Skeletal muscle satellite cell (primary cell): ENCODE data around the gene MOSPD3.

Source experiments
- H3K27me3 ChIP-seq: 2 replicates; pipeline ENCODE4 v1.7.0; 2013; ENCODE audit warnings: low read length; ENCODE audit not compliant: control insufficient read depth, insufficient read depth
- H3K36me3 ChIP-seq: 2 replicates; pipeline ENCODE4 v1.7.0; 2013; ENCODE audit warnings: mild to moderate bottlenecking, control low read depth, low read length; ENCODE audit not compliant: insufficient read depth
- H3K4me1 ChIP-seq: 2 replicates; pipeline ENCODE4 v1.7.0; 2013; ENCODE audit warnings: low read length; ENCODE audit not compliant: control insufficient read depth, insufficient read depth
- H3K4me2 ChIP-seq: 2 replicates; pipeline ENCODE4 v1.7.0; 2013; ENCODE audit warnings: mild to moderate bottlenecking, low read length
- H3K4me3 ChIP-seq: 2 replicates; pipeline ENCODE4 v1.7.0; 2013; ENCODE audit warnings: low read length
- H3K9ac ChIP-seq: 2 replicates; pipeline ENCODE4 v1.7.0; 2013; ENCODE audit warnings: mild to moderate bottlenecking, low read depth, low read length, moderate library complexity
- H3K9me3 ChIP-seq: replicated peaks from 2 replicates; pipeline ENCODE4 v1.7.0; 2013; ENCODE audit warnings: mild to moderate bottlenecking, control low read depth, low read length

MOSPD3 gene

DNA sequence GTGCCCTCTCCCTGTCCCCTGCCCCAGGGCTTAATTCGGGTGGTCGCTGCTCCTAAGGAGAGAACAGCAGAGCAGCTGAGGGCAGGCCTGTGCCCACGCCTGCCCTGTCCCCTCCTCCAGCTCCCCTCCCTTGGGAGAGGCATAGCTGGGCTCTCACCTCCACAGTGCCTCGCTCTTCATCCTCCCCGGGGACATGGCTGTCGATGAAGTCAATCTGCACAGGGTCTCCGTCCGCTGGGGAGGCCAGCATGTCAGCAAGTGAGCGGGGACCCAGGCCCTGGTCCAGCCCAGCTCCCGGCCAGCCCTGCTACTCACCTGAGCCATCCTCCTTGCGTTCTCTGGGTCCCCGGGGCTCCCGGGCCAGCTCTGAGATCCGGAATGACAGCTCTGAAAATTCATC lies 34.8 kb upstream of the MOSPD3 start:
- H3K4me2 ChIP-seq = no peak overlapping the region
- H3K9me3 ChIP-seq = no peaks in the 10 kb centered on the region
- H3K36me3 ChIP-seq = peaks cover 80% of the 10 kb centered on the region
- H3K4me3 ChIP-seq = no peak overlapping the region
- no peak overlapping the region for H3K9ac ChIP-seq
- H3K27me3 ChIP-seq = no peaks in the 10 kb centered on the region
- no peaks in the 10 kb centered on the region for H3K4me1 ChIP-seq

DNA sequence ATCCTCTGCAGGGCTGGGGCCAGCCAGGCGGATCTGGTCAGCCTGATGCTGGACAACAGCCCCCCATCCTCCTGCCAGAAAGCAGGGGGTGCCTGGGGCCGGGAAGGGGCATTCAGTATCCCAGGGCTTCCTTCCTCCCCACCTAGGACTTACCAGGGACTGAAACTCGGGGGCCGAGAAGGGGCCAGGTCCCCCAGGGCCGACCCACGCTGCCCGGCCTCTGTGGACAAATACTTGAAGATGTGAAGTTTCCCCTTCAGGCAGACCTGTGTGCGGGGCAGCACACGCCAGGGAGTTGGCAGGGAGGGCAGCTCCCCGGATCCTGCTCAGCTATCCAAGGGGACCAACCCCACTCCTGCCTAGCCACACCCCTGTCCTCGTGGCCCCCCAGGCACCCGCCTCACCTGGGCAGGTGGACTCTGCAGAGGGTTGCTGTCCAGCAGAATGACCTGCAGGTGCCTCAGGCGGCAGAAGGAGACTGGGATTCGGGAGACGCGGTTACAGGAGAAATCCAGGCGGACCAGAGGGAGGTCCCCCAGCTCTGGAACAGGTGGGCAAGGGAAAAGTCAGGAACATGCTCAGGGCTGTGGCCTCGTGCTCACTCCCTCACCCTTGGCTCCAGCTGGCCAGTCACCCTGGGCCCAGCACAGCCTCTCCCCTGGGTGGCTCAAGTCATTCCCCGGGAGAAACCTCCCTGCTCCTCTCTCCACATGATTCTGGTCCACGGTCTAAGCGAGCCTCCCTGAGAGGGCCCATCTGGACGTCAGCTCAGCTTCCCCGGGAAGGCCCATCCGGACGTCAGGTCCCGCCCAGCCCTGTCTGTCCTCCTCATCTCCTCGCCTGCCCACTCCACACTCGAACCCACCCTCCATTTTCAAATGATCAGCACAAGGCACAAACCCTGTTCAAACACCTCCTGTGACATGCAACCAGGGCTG lies 33.8 kb upstream of the MOSPD3 start:
- Histone ChIP-seq H3K4me3 (no peak overlapping the region), H3K9ac (no peak overlapping the region), H3K4me1 (peaks cover 9% of the 10 kb centered on the region), H3K36me3 (peaks cover 86% of the 10 kb centered on the region), H3K27me3 (no peaks in the 10 kb centered on the region), H3K9me3 (no peaks in the 10 kb centered on the region), H3K4me2 (no peak overlapping the region)

DNA sequence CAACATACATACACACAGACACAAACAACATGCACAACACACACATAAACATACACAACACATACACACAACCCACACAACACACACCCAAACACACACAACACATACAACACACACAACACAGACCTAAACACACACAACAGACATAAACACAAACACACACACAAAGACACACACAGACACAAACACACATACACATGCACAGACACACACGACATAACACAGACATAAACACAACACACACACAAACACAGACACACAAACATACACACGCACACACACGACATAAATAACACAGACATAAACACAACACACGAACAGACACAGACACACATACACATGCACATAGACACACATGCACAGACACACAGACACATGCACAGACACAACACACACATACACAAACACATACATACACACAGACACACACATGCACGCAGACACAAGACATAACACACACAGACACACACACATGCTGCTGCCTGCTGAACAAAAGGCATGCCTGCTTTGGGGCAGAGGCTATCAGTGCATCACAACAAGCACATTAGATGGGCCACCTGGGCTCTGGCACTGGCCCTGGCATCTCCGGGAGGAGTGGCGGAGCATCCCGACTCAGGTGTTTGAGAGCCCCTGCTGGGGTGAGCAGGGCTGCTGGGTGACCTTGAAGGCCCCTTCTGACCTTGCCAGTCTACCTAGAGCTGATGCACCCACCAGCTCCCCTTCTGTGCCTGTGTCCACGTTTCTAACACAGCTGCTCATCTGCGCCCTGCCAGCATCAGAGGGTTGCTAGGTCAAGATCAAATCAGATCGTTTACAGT lies 31.7 kb upstream of the MOSPD3 start:
- H3K36me3 ChIP-seq = peaks cover 69% of the 10 kb centered on the region
- H3K4me3 ChIP-seq = no peak overlapping the region
- no peak overlapping the region for H3K9ac ChIP-seq
- no peaks in the 10 kb centered on the region for H3K9me3 ChIP-seq
- H3K4me2 ChIP-seq = no peak overlapping the region
- peaks cover 21% of the 10 kb centered on the region for H3K4me1 ChIP-seq
- H3K27me3 ChIP-seq = no peaks in the 10 kb centered on the region

DNA sequence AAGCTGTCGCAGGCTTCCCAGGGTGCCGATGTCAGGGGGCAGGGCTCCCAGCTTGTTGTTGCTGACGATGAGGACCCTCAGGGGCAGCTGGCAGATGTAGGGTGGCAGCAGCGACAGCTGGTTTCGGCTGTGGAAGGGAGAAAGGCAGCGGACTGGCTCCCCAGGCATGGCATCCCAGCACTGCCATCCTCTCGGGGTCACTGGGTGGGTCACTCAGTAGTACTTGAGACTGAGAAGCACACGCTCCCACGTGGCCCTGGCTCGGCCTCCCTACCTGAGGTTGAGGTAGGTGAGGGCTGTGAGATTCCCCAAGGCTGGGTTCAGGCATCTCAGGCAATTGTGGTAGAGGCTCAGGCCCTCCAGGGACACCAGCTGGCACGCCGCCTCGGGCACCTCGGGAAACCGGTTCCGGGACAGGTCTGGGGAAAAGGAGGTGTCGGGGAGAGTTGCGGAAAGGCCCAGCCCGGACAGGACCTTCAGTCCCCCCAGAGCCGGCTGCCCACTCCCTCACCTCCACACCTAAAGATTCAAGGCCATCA lies 30.2 kb upstream of the MOSPD3 start:
- Histone ChIP-seq H3K36me3 (peaks cover 56% of the 10 kb centered on the region), H3K4me2 (no peak overlapping the region), H3K9me3 (no peaks in the 10 kb centered on the region), H3K27me3 (no peaks in the 10 kb centered on the region), H3K4me3 (no peak overlapping the region), H3K4me1 (peaks cover 21% of the 10 kb centered on the region), H3K9ac (no peak overlapping the region)

DNA sequence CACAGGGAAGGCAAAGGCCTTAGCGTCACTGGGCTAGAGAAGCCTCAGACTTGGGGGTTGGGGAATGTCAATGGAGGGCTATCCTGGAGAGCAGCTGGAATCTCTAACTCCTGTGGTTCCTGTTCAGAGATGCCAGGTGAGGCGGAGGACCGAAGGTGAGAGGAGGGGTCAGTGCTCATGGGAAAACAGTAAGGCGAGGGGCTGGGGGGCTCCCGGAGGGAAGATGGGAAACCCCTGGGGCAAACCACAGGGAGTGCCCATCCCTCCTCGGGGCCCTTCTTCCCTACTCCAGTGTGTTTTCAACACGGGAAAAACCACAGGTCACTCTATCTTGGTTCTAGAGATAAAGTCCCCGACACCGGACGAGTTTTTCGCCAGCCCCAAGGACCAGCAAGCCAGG lies 29.7 kb upstream of the MOSPD3 start:
- Histone ChIP-seq H3K36me3 (peaks cover 51% of the 10 kb centered on the region), H3K9ac (peak overlapping the region; percentile 89), H3K27me3 (no peaks in the 10 kb centered on the region), H3K9me3 (no peaks in the 10 kb centered on the region), H3K4me2 (peak overlapping the region; percentile 93), H3K4me1 (peaks cover 21% of the 10 kb centered on the region), H3K4me3 (no peak overlapping the region)

DNA sequence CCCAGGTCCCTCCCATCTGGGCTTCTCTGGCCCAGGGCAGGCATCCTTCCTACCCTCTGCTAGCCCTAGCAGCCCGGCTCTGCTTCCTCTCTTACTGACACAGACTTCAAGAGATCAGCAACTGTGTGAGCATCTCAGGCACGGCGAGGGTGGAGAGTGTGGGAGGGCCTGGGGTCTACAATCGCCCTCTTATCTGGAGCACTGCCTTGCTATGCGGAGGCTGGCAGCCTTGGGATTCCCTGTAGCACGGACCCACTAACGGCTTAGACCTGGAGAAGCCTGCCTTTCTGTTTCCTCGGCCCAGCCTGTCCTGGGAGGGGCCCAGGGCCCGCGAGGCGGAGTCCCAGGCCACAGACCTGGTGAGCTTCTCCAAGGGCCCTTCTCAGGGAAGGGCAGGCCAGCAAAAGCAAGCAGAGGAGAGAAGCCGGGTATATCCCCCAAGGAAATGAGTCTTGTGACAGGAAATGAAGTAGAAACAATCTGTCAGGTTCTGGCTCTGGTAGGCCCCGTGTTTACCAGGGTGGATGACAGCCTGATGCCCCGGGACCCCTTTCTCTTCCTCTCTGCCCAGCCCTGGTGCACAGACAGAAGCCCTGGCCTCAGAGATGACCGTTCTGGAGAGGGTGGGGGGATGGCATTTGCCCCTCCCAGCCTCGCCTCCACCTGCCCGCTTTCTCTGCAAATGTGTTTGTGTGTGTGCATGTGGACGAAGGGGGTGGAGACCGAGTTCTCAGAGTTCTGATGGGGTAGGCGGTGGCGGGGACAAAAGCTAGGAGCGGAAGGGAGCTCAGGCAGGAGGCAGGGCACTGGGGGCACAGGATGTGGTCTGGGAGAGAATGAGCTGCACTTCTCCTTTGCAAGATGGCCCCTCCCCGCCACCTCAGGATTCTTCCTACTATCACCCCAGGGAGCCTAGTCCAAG lies 28.9 kb upstream of the MOSPD3 start:
- Histone ChIP-seq H3K36me3 (peaks cover 44% of the 10 kb centered on the region), H3K9me3 (no peaks in the 10 kb centered on the region), H3K4me2 (peak overlapping the region; percentile 93), H3K27me3 (no peaks in the 10 kb centered on the region), H3K4me3 (peak overlapping the region; percentile 97), H3K4me1 (peaks cover 21% of the 10 kb centered on the region), H3K9ac (peak overlapping the region; percentile 89)

DNA sequence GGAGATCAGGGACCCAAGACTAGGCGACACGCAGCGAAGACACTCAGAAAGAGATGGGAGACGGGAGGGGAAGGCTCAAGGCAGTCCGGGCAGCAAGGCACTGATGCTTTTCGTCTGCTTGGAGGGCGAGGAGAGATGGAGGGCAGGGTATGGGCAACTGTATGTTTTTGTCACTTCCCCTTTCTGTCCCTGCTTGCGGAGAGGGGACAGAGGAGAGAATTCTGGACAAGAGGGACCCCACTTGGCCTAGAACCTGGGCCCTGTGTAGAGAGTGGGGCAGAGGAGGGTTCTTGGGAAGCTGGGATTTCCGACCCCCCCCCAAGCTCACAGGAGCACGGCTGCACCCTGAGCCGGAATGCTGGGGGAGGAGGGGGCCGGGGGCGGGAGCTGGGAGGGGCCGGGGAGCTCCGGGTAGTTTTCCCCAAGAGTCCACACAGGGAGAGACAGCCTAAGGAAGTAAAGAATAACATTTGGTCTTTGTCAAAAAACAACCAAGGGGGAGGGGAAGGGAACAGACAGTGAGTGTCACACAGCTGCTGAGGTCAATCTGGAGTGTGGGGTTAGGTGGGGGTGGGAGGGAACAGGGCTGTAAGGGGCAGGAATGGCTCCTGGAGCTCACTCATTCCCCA lies 28.2 kb upstream of the MOSPD3 start:
- Histone ChIP-seq H3K4me1 (peaks cover 21% of the 10 kb centered on the region), H3K4me3 (peak overlapping the region; percentile 97), H3K27me3 (no peaks in the 10 kb centered on the region), H3K9ac (peak overlapping the region; percentile 96), H3K9me3 (no peaks in the 10 kb centered on the region), H3K36me3 (peaks cover 37% of the 10 kb centered on the region), H3K4me2 (peak overlapping the region; percentile 93)

DNA sequence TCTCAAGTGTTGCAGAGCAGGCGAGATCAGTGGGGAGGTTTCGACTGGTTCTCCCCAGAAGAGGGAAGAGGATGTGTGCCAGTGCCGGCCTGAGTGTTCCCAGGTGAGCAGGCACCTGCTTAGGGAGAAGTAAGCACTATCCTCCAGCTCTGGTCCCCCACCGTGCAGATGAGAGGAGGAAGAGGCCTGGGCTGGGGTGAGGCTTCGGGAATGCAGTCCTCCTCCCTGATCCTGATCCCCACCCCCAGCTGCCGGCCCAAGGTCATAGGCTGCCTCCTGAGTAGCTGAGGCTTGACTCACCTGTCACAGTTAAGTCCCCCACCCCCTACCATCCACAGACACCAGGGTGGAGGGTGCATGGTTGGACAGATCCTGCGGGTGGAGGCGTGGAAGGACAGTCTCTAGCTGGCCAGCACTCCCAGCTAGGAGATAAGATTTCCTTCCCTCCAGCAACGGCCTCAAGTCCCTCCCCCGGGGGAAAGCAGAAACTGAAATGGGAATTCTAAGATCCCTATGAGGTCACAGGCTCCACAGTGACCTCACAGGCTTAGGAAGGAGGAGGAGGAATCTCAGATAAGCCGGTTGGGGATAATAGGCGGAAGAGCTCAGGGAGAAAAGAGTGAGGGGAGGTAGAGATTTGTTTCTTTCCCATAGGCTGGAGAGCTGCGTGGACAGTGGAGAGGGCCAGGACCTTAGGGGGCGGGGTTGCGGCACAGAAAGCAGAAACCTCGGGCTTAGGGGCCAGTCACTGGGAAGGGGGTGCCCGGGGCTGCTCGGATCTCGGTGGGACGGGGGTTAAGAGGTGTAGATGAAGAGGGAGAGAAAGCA lies 27.4 kb upstream of the MOSPD3 start:
- peaks cover 32% of the 10 kb centered on the region for H3K36me3 ChIP-seq
- peak overlapping the region; percentile 97 for H3K4me3 ChIP-seq
- no peaks in the 10 kb centered on the region for H3K9me3 ChIP-seq
- peak overlapping the region; percentile 93 for H3K4me2 ChIP-seq
- H3K27me3 ChIP-seq = no peaks in the 10 kb centered on the region
- peak overlapping the region; percentile 96 for H3K9ac ChIP-seq
- H3K4me1 ChIP-seq = peaks cover 21% of the 10 kb centered on the region

DNA sequence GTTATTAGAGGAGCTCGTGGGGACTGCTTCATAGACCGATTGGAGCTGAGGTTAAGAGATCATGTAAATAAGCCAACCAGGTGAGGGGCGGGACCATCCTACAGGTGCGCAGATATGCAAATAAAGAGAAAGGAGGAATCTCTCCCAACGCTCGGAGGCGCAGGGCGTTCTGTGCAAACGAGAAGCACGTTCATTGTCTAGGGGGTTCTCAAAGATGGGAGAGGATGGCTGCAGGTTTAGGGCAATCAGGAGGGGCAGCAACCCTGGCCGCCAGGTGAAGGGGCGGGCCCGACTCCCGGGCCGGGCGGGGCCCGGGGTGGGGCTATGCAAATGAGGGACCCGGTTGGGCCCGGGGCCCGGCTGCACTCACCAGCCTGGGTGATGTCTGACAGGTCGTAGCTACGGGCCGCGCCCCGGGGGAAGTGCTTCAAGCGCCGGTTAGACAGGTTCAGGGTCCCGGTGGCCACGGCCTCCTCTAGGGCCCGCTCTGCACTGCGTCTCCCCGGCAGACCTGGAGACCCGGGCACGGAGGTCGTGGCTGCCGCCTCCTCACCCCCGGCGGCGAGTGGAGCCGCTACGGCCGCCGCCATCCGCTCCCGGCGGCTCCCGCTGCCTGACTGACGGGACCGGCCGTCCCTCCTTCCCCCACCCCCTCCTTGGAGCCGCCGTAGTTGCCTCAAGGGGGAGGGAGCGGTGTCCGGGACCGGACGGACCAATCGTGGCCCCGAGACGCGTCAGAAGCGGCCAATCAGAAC lies 26.7 kb upstream of the MOSPD3 start, which contains the start of gene LRCH4:
Gene LRCH4 (minus strand): TSS at position 619 of the 755 bp plus-strand sequence. CDS start 29 bp downstream, at position 590.
- Histone ChIP-seq H3K36me3 (peaks cover 25% of the 10 kb centered on the region), H3K9ac (peak within 1 kb of the TSS; percentile 96), H3K4me1 (peaks cover 21% of the 10 kb centered on the region), H3K4me3 (peak within 1 kb of the TSS; percentile 97), H3K4me2 (peak within 1 kb of the TSS; percentile 93), H3K9me3 (no peaks in the 10 kb centered on the region), H3K27me3 (peaks cover 6% of the 10 kb centered on the region)
